DMS 273 treated with DMSO at 0.1 percent for 48 hours (cell line): ENCODE results near the gene AFF3.

Experiments
- DNase-seq: peaks from one replicate; lab custom pipeline; 2025; lab: John Stamatoyannopoulos, UW

The AFF3 gene

GRCh38 chr2:99857372-99857771 lies 285.0 kb downstream of the AFF3 start:
- DNase-seq, result no peak

- DNase-seq, result no peak
Observed at GRCh38 chr2:99856119-99856518, 286.3 kb downstream of the AFF3 start.

GRCh38 chr2:99854236-99854852 lies 288.0 kb downstream of the AFF3 start:
- DNase-seq, result no peak

- no peak for DNase-seq
Observed at GRCh38 chr2:99852956-99853355, 289.4 kb downstream of the AFF3 start.

GRCh38 chr2:99852376-99852934 lies 289.9 kb downstream of the AFF3 start:
- no peak for DNase-seq

- DNase-seq, result no peak
Observed at GRCh38 chr2:99851811-99852210, 290.6 kb downstream of the AFF3 start.

GRCh38 chr2:99851089-99851488 lies 291.3 kb downstream of the AFF3 start:
- DNase-seq, result no peak

- DNase-seq, result no peak
Observed at GRCh38 chr2:99850084-99850710, 292.2 kb downstream of the AFF3 start.

GRCh38 chr2:99846462-99847107 lies 295.8 kb downstream of the AFF3 start:
- DNase-seq, result no peak

GRCh38 chr2:99845296-99845695 lies 297.1 kb downstream of the AFF3 start:
- no peak for DNase-seq

- DNase-seq, result no peak
Observed at GRCh38 chr2:99842451-99842850, 299.9 kb downstream of the AFF3 start.

- no peak for DNase-seq
Observed at GRCh38 chr2:99841749-99842148, 300.6 kb downstream of the AFF3 start.

- DNase-seq, result no peak
Observed at GRCh38 chr2:99840831-99841230, 301.6 kb downstream of the AFF3 start.

GRCh38 chr2:99836690-99837605 lies 305.4 kb downstream of the AFF3 start:
- DNase-seq, result no peak

GRCh38 chr2:99834426-99834825 lies 308.0 kb downstream of the AFF3 start:
- DNase-seq, result no peak

- DNase-seq, result no peak
Observed at GRCh38 chr2:99833586-99834201, 308.7 kb downstream of the AFF3 start.

- no peak for DNase-seq
Observed at GRCh38 chr2:99832926-99833325, 309.5 kb downstream of the AFF3 start.

- DNase-seq, result no peak
Observed at GRCh38 chr2:99831772-99832171, 310.6 kb downstream of the AFF3 start.

GRCh38 chr2:99827296-99827999 lies 314.9 kb downstream of the AFF3 start:
- no peak for DNase-seq

GRCh38 chr2:99825630-99826029 lies 316.8 kb downstream of the AFF3 start:
- DNase-seq, result no peak

GRCh38 chr2:99824758-99825157 lies 317.6 kb downstream of the AFF3 start:
- DNase-seq, result no peak
